ENCODE results near the gene DIPK1A.

GRCh38 chr1:92969517-92969916, 8.3 kb upstream of the DIPK1A start:
- TF ChIP-seq EZH2 (IDR thresholded peaks at IDR 0.05) = no peak
- no peak for TF ChIP-seq POLR2AphosphoS5 (IDR thresholded peaks at IDR 0.05; ENCODE audit: borderline replicate concordance, low read depth, low read length)
- no peak for TF ChIP-seq FOXP2 (optimal IDR thresholded peaks at IDR 0.05; ENCODE audit: control extremely low read depth, extremely low read length, insufficient read depth)
